HG02938 (cell line): ENCODE results near the gene PHF1.
"Not testable (repeated sequence)": the region's sequence is repeated elsewhere in the genome, so short reads cannot be mapped to it uniquely, and the experiment has no call there.

ENCODE experiments used
- ATAC-seq: cut with Tn5 transposase; IDR thresholded peaks from one replicate; pipeline ENCODE4 v1.9.1; 2021; ENCODE audit warnings: mild to moderate bottlenecking, moderate library complexity; ENCODE audit not compliant: unreplicated experiment

The PHF1 gene

DNA sequence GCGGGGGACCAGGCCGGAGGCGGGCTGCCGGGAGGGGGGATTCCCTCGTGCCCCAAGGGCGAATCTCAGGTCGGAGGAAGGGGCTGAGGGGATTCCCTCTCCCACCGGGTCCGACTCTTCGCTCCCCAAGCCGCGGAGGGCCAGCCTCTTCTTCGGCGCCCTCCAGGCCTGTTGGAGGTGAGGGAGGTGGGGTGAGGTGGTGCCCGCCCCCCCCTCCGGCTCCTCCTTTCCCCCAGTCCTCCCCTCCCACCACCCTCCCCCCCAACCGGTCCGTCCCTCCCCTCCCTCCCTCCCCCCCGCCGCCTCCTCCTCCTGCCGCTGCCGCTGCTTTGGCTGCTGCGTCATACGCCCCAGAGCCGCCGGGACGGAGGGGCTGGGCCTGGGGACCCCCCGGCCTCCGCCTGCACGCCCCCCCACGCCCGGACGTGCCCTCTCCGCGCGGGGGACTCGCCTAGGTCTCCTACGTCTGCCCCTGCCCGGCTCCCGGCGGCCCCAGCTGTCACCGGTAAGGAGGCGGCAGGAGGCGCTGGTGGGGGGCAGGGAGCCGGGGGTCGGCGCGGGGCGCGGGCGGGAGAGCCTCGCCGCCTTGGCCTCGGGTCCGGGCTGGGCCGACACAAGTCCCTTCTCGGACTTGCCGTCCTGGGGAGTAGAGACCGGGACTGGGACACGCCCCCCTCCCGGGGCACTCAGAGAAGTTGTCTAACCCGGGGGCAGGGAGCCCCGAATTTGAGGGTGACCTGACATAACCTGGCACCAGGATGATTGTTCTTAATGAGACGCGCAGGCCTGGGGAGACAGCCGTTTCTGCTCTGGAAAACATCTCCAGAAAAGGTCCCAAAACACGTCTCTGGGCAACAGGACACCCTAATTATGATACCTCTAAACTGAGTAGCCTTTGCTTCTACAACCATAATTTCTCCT is at the start of gene PHF1:
Gene PHF1, plus strand, starts transcription at position 304 of the 921 bp plus-strand sequence. CDS start 1,250 bp downstream, outside the sequence.
- peak; percentile 32 for ATAC-seq

DNA sequence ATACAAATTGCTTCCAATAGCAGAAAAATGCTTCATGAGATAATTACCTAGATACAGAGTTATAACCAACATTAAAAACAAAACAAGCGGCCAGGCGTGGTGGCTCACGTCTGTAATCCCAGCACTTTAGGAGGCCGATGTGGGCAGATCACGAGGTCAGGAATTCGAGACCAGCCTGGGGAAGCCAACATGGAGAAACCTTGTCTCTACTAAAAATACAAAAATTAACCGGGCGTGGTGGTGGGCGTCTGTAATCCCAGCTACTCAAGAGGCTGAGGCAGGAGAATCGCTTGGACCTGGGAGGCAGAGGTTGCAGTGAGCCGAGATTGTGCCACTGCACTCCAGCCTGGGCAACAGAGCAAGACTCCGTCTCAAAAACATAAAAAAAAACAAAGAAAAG is 47.3 kb upstream of the PHF1 start:
- not testable (repeated sequence) for ATAC-seq

DNA sequence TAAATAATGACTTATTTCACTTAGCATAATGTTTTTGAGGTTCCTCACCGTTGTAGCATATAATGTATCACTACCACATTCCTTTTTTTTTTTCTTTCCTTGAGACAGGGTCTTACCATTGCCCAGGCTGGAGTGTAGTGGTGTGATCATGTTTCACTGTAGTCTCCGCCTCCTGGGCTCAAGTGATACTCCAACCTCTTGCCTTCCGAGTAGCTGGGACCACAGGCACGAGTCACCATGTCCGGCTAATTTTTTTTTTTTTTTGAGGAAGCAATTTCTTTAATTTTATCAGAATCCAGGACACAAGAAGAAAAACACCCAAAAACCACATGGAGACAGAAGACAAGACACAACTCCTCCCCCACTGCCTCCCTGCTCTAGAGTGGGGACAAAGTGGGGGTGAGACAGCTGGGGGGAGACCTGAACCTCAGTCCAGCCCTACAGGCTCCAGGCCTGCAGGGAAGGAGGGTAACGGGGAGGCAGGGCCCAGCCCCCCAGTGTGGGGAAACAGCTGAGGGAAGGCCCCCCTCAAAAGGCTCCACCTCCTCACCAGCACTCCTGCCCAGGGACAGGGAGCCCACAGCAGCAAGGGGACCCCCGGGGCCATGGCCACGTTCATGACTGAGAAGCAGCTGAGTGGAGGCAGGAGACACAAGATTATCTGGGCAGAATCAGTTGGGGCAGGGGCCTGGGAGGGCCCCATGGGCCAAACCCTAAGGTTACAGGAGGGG is 46.2 kb upstream of the PHF1 start:
- ATAC-seq: not testable (repeated sequence)

DNA sequence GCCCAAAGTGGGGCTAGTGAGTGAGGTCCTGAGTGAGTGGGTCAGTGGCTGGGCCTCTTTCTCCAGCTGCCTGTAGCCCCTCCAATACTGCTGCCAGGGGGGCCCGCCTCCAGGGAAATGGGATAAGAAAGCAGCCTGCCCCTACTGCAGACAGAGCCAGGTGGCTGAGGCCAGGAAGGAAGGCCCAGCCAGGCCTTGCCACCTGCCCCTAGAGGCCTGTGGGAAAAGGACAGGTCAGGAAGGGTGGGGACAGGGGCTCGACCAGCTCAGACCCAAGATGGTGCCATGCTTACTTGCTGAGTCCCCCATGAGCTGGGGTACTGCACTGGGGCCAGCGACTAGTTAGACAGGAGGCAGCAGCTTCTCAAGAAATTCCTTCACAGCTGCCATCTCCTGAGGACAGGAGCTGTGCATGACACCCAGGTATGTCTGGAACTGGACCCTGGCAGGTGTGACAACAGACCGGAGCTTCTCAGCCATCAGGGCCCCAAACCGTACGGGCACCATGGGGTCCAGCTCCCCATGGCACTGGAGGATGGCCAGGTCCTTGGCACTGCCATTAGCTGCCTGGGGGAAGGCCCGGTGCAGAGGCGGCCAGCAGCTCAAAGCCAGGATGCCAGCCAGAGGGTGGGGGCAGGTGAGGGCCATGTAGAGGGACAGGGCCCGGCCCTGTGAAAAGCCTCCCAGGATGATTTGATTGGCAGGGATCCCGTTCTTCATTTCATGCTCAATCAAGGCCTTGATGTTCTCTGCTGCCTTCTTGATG is 45.4 kb upstream of the PHF1 start:
- ATAC-seq: not testable (repeated sequence)

DNA sequence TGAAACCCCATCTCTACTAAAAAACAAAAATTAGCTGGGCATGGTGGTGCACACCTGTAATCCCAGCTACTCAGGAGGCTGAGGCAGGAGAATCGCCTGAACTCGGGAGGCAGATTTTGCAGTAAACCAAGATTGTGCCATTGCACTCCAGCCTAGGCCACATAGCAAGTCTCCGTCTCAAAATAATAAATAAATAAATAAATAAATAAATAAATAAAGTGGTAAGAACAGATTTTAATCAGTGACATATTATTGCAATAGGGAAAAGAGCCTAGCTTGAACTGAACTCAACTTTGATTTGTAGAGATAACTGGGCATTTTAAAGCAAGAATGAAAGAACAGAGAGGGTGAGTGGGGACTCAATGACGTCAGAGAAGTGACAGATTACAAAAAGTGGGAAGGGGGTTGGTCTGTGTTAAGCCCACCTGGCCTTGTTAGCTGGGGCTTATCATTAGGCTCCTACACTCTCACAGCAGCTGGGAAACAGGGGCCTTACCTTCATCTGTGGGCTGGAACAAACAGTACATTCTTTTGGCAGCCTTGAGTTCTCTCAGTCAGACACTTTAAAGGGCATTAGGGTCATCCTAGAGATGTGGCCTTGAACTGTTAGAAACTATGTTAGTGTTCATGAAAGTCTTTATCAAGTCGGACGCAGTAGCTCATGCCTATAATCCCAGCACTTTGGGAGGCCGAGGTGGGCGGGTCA is 43.7 kb upstream of the PHF1 start:
- no peak for ATAC-seq

- not testable (repeated sequence) for ATAC-seq
Observed at GRCh38 chr6:33367715-33368025, 43.1 kb upstream of the PHF1 start.

- ATAC-seq: not testable (repeated sequence)
Observed at GRCh38 chr6:33371901-33372300, 38.9 kb upstream of the PHF1 start.

DNA sequence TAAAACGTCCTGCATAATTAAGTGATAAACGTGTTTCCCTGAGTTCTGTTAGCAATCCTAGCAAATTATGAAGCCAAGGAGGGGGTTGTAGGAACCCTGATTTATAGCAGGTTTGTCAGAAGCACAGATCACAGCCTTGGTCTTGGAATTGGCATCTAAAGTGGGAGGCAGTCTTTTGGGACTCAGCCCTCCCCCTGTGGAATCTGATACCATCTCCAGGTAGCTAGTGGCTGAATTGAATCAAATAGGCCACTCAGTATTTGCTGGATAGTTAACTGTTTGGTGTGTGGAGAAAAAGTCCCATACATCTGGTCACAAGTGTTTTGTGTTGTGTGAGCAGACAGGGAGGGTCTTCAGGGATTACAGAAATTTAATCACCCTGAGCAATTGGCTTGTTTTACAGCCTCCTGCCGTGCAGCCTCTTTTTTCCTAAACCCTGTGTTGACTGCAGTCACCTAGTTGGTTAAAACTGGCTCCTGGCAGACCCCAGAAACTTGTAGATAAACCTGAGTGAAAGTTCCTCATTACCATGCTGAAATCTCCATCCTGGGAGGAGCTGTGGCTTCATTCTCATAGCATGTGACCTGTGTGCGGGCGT is 38.2 kb upstream of the PHF1 start:
- ATAC-seq: no peak

DNA sequence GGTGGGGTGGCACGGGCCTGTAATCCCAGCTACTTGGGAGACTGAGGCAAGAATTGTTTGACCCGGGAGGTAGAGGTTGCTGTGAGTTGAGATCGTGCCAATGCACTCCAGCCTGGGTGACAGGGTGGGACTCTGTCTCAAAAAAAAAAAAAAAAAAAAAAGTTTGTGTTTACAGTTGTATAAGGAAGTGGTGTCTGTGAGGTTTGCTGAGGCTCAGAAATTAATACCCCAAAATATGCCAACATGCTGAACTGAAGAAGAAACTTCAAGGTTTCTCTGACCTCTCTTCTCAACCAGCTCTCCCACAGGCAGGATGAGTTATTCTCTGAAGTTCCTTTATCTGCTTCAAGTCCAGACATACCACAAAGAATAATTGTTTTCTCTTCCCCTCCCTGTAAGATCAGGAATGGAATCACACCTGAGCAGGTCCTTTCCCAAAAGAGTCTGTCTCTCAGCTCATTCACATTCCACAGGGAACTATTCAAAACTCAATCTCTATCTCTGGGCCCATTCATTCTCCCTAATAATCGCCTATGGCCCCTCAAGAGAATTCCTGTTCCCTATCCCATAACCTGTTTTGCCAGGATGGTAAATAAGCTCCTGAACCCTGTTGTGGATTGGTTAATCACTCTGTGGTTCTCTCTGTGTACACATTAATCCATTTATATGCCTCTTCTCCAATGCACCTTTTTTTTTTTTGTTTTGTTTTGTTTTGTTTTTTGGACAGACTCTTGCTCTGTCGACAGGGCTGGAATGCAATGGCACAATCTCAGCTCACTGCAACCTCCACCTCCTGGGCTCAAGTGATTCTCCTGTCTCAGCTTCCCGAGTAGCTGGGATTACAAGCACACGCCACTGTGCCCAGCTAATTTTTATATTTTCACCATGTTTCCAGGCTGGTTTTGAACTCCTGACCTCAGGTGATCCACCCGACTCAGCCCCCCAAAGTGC is 36.6 kb upstream of the PHF1 start:
- ATAC-seq: no peak

- ATAC-seq: no peak
Observed at GRCh38 chr6:33375143-33375671, 35.6 kb upstream of the PHF1 start.

GRCh38 chr6:33377171-33377570 is 33.6 kb upstream of the PHF1 start:
- ATAC-seq: no peak

DNA sequence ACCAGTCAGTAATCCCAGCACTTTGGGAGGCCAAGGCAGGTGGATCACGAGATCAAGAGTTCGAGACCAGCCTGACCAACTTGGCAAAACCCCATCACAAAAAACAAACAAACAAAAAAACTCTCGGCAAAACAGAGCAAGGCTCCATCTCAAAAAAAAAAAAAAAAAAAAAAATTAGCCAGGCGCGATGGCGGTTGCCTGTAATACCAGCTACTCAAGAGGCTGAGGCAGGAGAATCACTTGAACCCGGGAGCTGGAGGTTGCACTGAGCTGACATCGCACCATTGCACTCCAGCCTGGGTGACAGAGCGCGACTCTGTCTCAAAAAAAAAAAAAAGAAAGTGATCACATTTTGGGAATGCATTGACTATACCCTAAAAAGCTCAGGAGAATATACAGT is 31.6 kb upstream of the PHF1 start:
- not testable (repeated sequence) for ATAC-seq

DNA sequence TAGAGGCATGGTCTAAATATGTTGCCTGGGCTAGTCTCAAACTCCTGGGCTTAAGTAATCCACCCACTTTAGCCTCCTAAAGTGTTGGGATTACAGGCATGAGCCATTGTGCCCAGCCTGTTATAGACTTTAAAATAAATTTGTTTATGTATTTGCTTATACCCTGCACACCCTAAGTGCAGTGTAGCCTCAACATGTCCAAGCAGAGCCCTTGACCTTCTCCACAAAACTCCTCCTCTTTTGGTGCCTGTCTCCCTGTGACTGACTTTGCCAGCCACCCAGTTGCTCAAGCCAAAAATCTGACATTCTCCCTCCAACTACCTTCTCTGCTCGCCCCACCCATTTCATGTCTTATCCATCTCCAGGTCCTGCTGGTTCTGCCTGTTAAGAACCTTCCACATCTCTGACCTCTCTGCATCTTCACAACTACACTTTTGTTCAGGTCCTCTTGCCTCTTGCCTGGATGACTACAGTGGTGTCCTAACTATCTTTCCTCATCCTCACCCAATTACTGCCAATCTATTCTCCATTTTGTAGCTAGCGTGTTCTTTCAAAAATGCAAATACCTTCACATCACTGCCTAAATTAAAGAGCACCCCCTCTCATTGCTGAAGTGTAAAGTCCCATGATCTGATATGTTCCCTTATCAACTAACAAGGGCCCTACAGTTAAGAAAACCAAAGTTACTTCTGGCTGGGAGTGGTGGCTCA is 30.4 kb upstream of the PHF1 start:
- ATAC-seq: no peak

- ATAC-seq: no peak
Observed at GRCh38 chr6:33383427-33384185, 27.2 kb upstream of the PHF1 start.

DNA sequence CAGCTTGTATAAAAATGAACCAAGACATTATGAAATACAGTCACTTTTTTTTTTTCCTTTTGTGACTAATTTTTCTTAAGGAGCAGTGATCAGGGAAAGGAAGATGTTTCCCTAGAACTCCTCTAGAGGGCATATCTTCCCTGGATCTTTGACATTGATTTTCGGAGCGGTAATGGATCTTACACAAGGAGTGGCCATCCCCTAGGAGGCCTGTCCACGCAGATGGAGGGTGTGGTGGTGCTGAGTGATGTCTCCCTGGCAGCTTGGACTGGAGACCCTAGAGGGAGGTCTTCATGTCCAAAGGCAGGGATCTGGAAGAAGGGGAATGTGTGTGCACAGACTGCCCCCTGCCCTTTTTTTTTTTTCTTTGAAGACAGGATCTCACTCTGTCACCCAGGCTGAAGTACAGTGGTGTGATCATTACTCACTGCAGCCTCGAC is 26.2 kb upstream of the PHF1 start:
- ATAC-seq: no peak

- no peak for ATAC-seq
Observed at GRCh38 chr6:33390173-33390572, 20.6 kb upstream of the PHF1 start.

DNA sequence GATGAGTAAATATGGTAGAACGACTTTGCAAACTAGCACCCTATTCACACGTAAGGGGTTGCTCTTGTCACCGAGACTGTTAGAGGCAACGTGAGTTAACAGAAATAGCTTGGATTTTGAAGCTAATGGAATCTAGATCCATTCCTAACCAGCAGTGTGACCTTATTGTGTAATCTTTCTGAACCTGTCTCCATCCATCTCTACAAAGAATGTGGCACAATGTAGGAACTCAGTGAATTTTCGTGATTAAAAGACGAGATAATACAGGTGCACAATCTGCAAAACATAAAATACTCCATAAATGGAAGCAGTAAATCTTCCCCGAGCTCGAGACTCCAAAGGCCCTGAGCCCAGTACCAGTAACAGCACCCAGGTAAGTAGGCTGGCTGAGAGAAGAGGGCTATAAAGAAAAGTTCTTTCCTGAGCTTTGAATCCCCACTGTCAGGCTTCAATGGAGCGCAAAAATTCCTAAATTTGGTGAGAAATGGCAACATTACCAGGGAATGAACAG is 20.0 kb upstream of the PHF1 start:
- no peak for ATAC-seq
